GM19467 (cell line): ENCODE data around the gene ATG9B.

Experiments used
- ATAC-seq: cut with Tn5 transposase; IDR thresholded peaks from one replicate; pipeline ENCODE4 v1.9.1; 2021; ENCODE audit warnings: mild to moderate bottlenecking, moderate library complexity; ENCODE audit not compliant: unreplicated experiment

Gene ATG9B

GRCh38 chr7:150983893-150984368 lies 40.4 kb downstream of the ATG9B start:
- no peak for ATAC-seq

GRCh38 chr7:150982351-150982750 lies 41.9 kb downstream of the ATG9B start:
- no peak for ATAC-seq

GRCh38 chr7:150981644-150982043 lies 42.6 kb downstream of the ATG9B start:
- ATAC-seq, result no peak

GRCh38 chr7:150980663-150981062 lies 43.6 kb downstream of the ATG9B start:
- ATAC-seq, result no peak

GRCh38 chr7:150979713-150980390 lies 44.4 kb downstream of the ATG9B start:
- ATAC-seq, result no peak

- no peak for ATAC-seq
Observed at GRCh38 chr7:150978126-150978789, 46.0 kb downstream of the ATG9B start, which contains the start of gene KCNH2. TSS of gene KCNH2 (minus strand) at chr7:150978321. CDS start at chr7:150977913, 408 bp downstream.

- no peak for ATAC-seq
Observed at GRCh38 chr7:150977382-150978125, 46.7 kb downstream of the ATG9B start.

- ATAC-seq, result no peak
Observed at GRCh38 chr7:150976529-150977381, 47.5 kb downstream of the ATG9B start.

GRCh38 chr7:150975536-150976319 lies 48.6 kb downstream of the ATG9B start:
- no peak for ATAC-seq

- ATAC-seq, result peak; percentile 48
Observed at GRCh38 chr7:150974468-150975391, 49.6 kb downstream of the ATG9B start.

- no peak for ATAC-seq
Observed at GRCh38 chr7:150973571-150974451, 50.5 kb downstream of the ATG9B start.

GRCh38 chr7:150972741-150973140 lies 51.6 kb downstream of the ATG9B start:
- no peak for ATAC-seq

- ATAC-seq, result no peak
Observed at GRCh38 chr7:150972023-150972468, 52.2 kb downstream of the ATG9B start.

- ATAC-seq, result no peak
Observed at GRCh38 chr7:150971242-150972022, 52.9 kb downstream of the ATG9B start.

GRCh38 chr7:150970424-150970823 lies 53.9 kb downstream of the ATG9B start:
- ATAC-seq, result no peak

GRCh38 chr7:150969475-150969874 lies 54.8 kb downstream of the ATG9B start:
- ATAC-seq, result no peak

GRCh38 chr7:150968734-150969372 lies 55.4 kb downstream of the ATG9B start:
- ATAC-seq, result no peak
